MM.1S (cell line): ENCODE results near the gene ZNF320.
"Not testable (repeated sequence)": the region's sequence is repeated elsewhere in the genome, so short reads cannot be mapped to it uniquely, and the experiment has no call there.

Source experiments
- EZH2 ChIP-seq: fragments of 300-600 bp; sonication (generic); optimal IDR thresholded peaks from 2 replicates; pipeline ENCODE3; 2017; ENCODE audit warnings: low read depth, mild to moderate bottlenecking, antibody characterized with exemption, low read length, mixed read lengths
- EZH2phosphoT487 ChIP-seq: fragments of 300-600 bp; sonication (generic); IDR thresholded peaks from 2 replicates; pipeline ENCODE4 v1.6.1; 2018; ENCODE audit warnings: antibody characterized with exemption, low read length
- TF ChIP-seq, protein P1 (sequence below): fragments of 300-600 bp; sonication (generic); IDR thresholded peaks from 2 replicates; pipeline ENCODE4 v1.5.1; 2016; ENCODE audit warnings: antibody characterized with exemption, low read length, mixed read lengths

DNA sequence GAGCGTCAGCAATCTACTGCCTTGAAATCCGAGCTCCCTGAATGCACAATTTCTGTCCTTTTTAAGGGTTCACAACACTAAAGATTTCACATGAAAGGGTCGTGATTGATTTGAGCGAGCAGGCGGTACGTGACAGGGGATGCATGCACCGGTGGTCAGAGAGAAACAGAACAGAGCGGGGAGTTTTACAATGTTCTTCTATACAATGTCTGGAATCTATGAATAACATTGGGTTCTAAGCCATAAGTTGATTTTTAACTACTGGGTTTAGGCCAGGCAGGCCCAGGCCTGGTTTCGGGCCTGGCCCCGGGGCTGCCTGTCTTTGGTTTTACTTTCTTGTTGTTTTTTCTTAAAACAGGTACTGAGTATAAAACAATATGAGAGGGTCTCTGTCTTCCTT is 1.2 kb upstream of the ZNF320 start:
- TF ChIP-seq EZH2, EZH2phosphoT487: not testable (repeated sequence)
- TF ChIP-seq, protein P1, sequence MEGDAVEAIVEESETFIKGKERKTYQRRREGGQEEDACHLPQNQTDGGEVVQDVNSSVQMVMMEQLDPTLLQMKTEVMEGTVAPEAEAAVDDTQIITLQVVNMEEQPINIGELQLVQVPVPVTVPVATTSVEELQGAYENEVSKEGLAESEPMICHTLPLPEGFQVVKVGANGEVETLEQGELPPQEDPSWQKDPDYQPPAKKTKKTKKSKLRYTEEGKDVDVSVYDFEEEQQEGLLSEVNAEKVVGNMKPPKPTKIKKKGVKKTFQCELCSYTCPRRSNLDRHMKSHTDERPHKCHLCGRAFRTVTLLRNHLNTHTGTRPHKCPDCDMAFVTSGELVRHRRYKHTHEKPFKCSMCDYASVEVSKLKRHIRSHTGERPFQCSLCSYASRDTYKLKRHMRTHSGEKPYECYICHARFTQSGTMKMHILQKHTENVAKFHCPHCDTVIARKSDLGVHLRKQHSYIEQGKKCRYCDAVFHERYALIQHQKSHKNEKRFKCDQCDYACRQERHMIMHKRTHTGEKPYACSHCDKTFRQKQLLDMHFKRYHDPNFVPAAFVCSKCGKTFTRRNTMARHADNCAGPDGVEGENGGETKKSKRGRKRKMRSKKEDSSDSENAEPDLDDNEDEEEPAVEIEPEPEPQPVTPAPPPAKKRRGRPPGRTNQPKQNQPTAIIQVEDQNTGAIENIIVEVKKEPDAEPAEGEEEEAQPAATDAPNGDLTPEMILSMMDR, result not testable (repeated sequence)
